Left lung (tissue), 10 donors: ENCODE measurements around the gene ZNF813. TPM values are rescaled to one million over a fixed set of nuclear protein-coding genes. Genes with fewer than 3 reads are reported as not detected.
A peak's percentile ranks its signal among the peaks of the same experiment; 100 is the strongest.
"Not testable (repeated sequence)": the region's sequence is repeated elsewhere in the genome, so short reads cannot be mapped to it uniquely, and the experiment has no call there.

ENCODE experiments used
- ATAC-seq: fragments of 200-7000 bp; cut with Tn5 transposase; one replicate; pipeline ENCODE4 v1.9.1; 2020; ENCODE audit warnings: moderate library complexity
- DNase-seq, 4 donors: peaks; one replicate each; pipeline ENCODE4 v3.0.0-alpha.2; 2013 to 2020
- H3K27ac ChIP-seq, 2 donors: fragments of 200-600 bp; sonication (generic) in 1 of 2; one replicate each; pipeline versions ENCODE4 v1.5.0 to v1.8.0; 2020 to 2021
- H3K27me3 ChIP-seq, 2 donors: fragments of 200-600 bp; sonication (generic) in 1 of 2; one replicate each; pipeline versions ENCODE4 v1.5.0 to v1.8.0; 2020 to 2021
- H3K36me3 ChIP-seq, 2 donors: fragments of 200-600 bp; sonication (generic) in 1 of 2; one replicate each; pipeline versions ENCODE4 v1.5.0 to v1.8.0; 2020 to 2021
- H3K4me1 ChIP-seq, 2 donors: fragments of 200-600 bp; one replicate each; pipeline ENCODE4 v1.8.0; 2021
- H3K4me3 ChIP-seq, 2 donors: fragments of 200-600 bp; sonication (generic) in 1 of 2; one replicate each; pipeline versions ENCODE4 v1.5.0 to v1.8.0; 2020 to 2021; ENCODE audit warnings: mild to moderate bottlenecking in 1 of 2
- H3K9me3 ChIP-seq, 2 donors: fragments of 200-600 bp; sonication (generic) in 1 of 2; one replicate each; pipeline versions ENCODE4 v1.5.0 to v1.8.0; 2020 to 2021
- CTCF ChIP-seq, 2 donors: fragments of 200-600 bp; sonication (generic) in 1 of 2; IDR thresholded peaks; one replicate each; pipeline versions ENCODE4 v1.5.0 to v1.8.0; 2021; ENCODE audit warnings: antibody characterized with exemption in 2 of 2
- intact Hi-C, 2 donors: fragments of 100-400 bp; cut with DNase I; formaldehyde crosslinking; loops; one replicate each; pipeline versions ENCODE4 v1.11.2 to v1.14.2; 2022
- polyA plus RNA-seq, 6 donors: library from polyadenylated mRNA; unstranded; fragments of 120-200 nt; gene quantifications; one replicate each; pipeline ENCODE4 v1.2.1, GENCODE V29; 2013; ENCODE audit not compliant: insufficient read length in 6 of 6
- total RNA-seq, 2 donors: library from RNA; stranded (reverse); fragmentation: NEBNext Ultra II Directional; extraction: Animal tissue kit (Norgen Biotek cat#: 25700); gene quantifications; one replicate each; pipeline ENCODE4 v1.2.1, GENCODE V29; 2021
- donor health status: DM: no; HTN: yes; CAD: no.
- donor health status: DM: no; HTN: no; CAD: no.

The ZNF813 gene
- total and polyA plus RNA-seq, 8 donors, result 5.2 to 6.5 (median 5.8) TPM

DNA sequence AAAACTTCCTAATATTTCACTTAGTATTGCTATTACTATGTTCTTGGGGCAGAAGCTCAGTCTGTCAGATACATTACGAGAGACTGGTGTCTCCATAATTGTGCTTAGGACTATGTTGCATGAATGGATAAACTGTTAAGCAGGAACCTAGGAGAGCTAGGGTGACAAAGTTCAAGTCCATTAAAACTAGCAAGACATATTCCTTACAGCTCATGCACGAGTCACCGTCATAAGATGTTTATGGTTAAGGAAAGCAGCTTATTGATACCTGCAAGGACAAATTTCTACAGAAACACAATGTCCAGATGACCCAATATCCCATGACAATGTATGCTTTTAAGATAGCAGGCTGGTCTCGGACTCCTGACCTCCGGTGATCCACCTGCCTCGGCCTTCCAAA lies 5.7 kb upstream of the ZNF813 start:
- DNase-seq, result no peak
- Histone ChIP-seq H3K9me3 (peaks cover 0 to 59% of the 10 kb centered on the region in 2 donors), H3K4me1 (peaks cover 0 to 4% of the 10 kb centered on the region in 2 donors), H3K36me3 (no peaks in the 10 kb centered on the region), H3K4me3 (no peak overlapping the region), H3K27me3 (peaks cover 0 to 9% of the 10 kb centered on the region in 2 donors), H3K27ac (no peak overlapping the region)
- TF ChIP-seq CTCF (IDR thresholded peaks at IDR 0.05), result no peak
- intact Hi-C loops, result no loop called here
- ATAC-seq, result no peak

DNA sequence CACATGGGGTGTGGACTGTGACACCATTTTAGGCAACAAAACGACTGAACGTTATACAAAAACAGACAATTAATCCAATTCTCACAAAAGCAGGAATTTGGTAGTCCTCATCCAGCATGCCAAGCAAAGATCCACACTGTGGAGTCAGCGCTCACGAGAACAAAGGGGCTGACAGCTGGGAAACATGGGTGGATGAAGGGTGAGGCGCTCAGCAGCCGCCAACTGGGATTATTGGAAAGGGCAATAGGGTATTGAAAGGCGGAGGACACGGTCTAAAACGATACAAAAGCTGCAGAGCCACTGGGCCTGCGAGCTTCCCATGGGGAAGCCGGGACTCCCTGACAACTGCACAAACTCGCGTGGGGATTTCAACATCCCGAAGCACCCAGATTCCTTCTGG lies 4.7 kb upstream of the ZNF813 start:
- Histone ChIP-seq H3K9me3 (peaks cover 0 to 49% of the 10 kb centered on the region in 2 donors), H3K27me3 (peaks cover 0 to 9% of the 10 kb centered on the region in 2 donors), H3K36me3 (no peaks in the 10 kb centered on the region), H3K4me3 (no peak overlapping the region), H3K27ac (peak overlapping the region in 1 of 2 donors; percentile 28), H3K4me1 (peaks cover 0 to 7% of the 10 kb centered on the region in 2 donors)
- TF ChIP-seq CTCF (IDR thresholded peaks at IDR 0.05), result no peak
- intact Hi-C loops, result no loop called here
- DNase-seq, result no peak
- no peak for ATAC-seq

DNA sequence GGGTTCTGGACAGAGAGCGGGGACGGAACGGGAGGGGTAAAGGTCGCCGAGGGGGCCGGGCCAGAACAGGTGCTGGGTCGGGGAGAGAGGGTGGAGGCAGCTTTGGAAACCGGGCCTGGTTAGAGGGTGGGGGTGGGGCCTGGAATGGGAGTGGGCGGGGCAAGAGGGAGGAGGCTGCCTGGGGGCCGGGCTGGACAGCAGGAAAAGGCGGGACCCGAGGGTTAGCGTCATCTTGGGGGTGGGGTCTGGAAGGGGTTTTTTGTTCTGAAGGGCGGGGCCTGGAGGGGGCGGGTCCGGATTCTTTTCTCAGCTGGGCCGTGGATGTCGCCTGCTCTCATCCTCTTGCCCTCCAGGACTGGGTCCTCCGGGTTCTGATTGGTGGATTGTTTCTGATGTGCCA lies 4.3 kb upstream of the ZNF813 start:
- peaks cover 0 to 9% of the 10 kb centered on the region in 2 donors for H3K27me3 ChIP-seq
- ATAC-seq (no peak), DNase-seq (peak in 2 of 4 donors; percentile 26 to 34)
- H3K27ac ChIP-seq, result peak overlapping the region in 1 of 2 donors; percentile 28
- peaks cover 0 to 11% of the 10 kb centered on the region in 2 donors for H3K4me1 ChIP-seq
- no peak overlapping the region for H3K4me3 ChIP-seq
- intact Hi-C loops, result no loop called here
- peaks cover 0 to 45% of the 10 kb centered on the region in 2 donors for H3K9me3 ChIP-seq
- no peaks in the 10 kb centered on the region for H3K36me3 ChIP-seq
- TF ChIP-seq CTCF (IDR thresholded peaks at IDR 0.05), result no peak

DNA sequence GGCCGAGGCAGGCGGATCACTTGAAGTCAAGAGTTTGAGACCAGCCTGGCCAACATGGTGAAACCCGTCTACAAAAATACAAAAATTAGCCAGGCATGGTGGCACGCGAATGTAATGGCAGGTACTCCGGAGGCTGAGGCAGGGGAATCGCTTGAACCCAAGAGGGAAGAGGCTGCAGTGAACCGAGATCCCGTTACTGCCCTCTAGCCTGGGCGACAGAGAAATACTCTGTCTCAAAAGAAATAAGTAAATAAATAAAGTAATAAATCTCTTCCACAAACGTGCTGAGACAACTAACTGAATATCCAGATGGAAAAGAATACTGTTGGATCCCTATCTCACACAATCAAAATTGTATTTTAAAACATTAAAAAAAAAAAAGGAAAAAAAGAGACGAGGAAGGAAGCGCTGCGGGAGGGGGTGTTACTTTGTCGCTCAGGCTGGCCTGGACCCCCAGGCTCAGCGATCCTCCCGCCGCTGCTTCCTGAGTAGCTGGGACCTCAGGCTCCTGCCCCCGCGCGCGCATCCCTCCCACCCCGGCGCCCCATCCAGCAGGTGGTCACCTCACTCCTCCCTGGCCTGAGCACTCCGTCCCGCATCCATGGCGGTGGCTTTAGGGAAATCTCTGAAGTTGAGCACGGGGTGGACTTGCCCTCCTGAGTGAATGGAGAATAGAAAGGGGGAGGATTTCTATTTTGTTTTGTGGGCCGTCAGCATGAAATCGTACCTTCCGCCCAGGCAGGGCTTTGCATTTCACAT lies 628 bp upstream of the ZNF813 start:
- Histone ChIP-seq H3K27me3 (peaks cover 0 to 9% of the 10 kb centered on the region in 2 donors), H3K4me1 (peaks cover 0 to 17% of the 10 kb centered on the region in 2 donors), H3K36me3 (no peaks in the 10 kb centered on the region), H3K27ac (peak overlapping the region in 1 of 2 donors; percentile 80), H3K9me3 (peaks cover 0 to 10% of the 10 kb centered on the region in 2 donors), H3K4me3 (peak overlapping the region; percentile 63 to 84)
- TF ChIP-seq CTCF (IDR thresholded peaks at IDR 0.05), result no peak
- intact Hi-C loops, result no loop called here
- ATAC-seq (peak; percentile 16), DNase-seq (peak in 3 of 4 donors; percentile 10 to 79 (median 35))

GRCh38 chr19:53468628-53469027 lies 1.1 kb downstream of the ZNF813 start:
- intact Hi-C loops, ATAC-seq, H3K27me3 ChIP-seq, H3K9me3 ChIP-seq, H3K36me3 ChIP-seq, H3K27ac ChIP-seq, DNase-seq: not testable (repeated sequence)
- Histone ChIP-seq H3K4me3 (peak overlapping the region; percentile 63 to 84), H3K4me1 (peaks cover 0 to 17% of the 10 kb centered on the region in 2 donors)
